ENCODE measurements around the gene APBA1.

APBA1 gene

GRCh38 chr9:69483886-69484422, 188.2 kb downstream of the APBA1 start:
- Histone ChIP-seq H2AFZ (ENCODE audit: low read depth, low read length, severe bottlenecking) (no peak overlapping the region), H3K9ac (ENCODE audit: low read length) (no peak overlapping the region), H3K27me3 (ENCODE audit: low read length) (no peaks in the 10 kb centered on the region), H3F3A (ENCODE audit: insufficient read depth) (no peaks in the 10 kb centered on the region), H3K27ac (ENCODE audit: low read depth, low read length) (no peak overlapping the region), H3K36me3 (ENCODE audit: low read length) (no peaks in the 10 kb centered on the region), H4K20me1 (ENCODE audit: low read depth, low read length) (no peaks in the 10 kb centered on the region), H3K79me2 (ENCODE audit: insufficient read depth, low read length) (no peaks in the 10 kb centered on the region), H3K4me3 (ENCODE audit: insufficient read depth, low read length, poor library complexity, severe bottlenecking) (no peak overlapping the region), H3K9me3 (ENCODE audit: insufficient read depth, low read length) (no peaks in the 10 kb centered on the region), H3K4me2 (ENCODE audit: low read depth, low read length, poor library complexity, severe bottlenecking) (no peak overlapping the region), H3K9me2 (replicated peaks; ENCODE audit: insufficient read depth, low read length) (no peaks in the 10 kb centered on the region)
- no peak for TF ChIP-seq CTCF (IDR thresholded peaks at IDR 0.05; ENCODE audit: insufficient read depth, low read length, poor library complexity, severe bottlenecking)
- TF ChIP-seq EZH2phosphoT487 (conservative IDR thresholded peaks at IDR 0.05; ENCODE audit: low read length) = no peak

GRCh38 chr9:69476797-69477196, 195.4 kb downstream of the APBA1 start:
- H3F3A ChIP-seq (ENCODE audit: insufficient read depth) = no peaks in the 10 kb centered on the region
- H3K27ac ChIP-seq (ENCODE audit: low read depth, low read length) = no peak overlapping the region
- H3K4me3 ChIP-seq (ENCODE audit: insufficient read depth, low read length, poor library complexity, severe bottlenecking) = no peak overlapping the region
- no peaks in the 10 kb centered on the region for H4K20me1 ChIP-seq (ENCODE audit: low read depth, low read length)
- no peaks in the 10 kb centered on the region for H3K27me3 ChIP-seq (ENCODE audit: low read length)
- no peak overlapping the region for H3K4me2 ChIP-seq (ENCODE audit: low read depth, low read length, poor library complexity, severe bottlenecking)
- TF ChIP-seq EZH2phosphoT487 (conservative IDR thresholded peaks at IDR 0.05; ENCODE audit: low read length) (no peak), CTCF (IDR thresholded peaks at IDR 0.05; ENCODE audit: insufficient read depth, low read length, poor library complexity, severe bottlenecking) (no peak)
- H3K9me2 ChIP-seq (replicated peaks; ENCODE audit: insufficient read depth, low read length) = no peaks in the 10 kb centered on the region
- no peak overlapping the region for H3K9ac ChIP-seq (ENCODE audit: low read length)
- no peak overlapping the region for H2AFZ ChIP-seq (ENCODE audit: low read depth, low read length, severe bottlenecking)
- H3K36me3 ChIP-seq (ENCODE audit: low read length) = no peaks in the 10 kb centered on the region
- H3K9me3 ChIP-seq (ENCODE audit: insufficient read depth, low read length) = no peaks in the 10 kb centered on the region
- no peaks in the 10 kb centered on the region for H3K79me2 ChIP-seq (ENCODE audit: insufficient read depth, low read length)

- H3K9me3 ChIP-seq (ENCODE audit: insufficient read depth, low read length) = no peaks in the 10 kb centered on the region
- TF ChIP-seq CTCF (IDR thresholded peaks at IDR 0.05; ENCODE audit: insufficient read depth, low read length, poor library complexity, severe bottlenecking) (no peak), EZH2phosphoT487 (conservative IDR thresholded peaks at IDR 0.05; ENCODE audit: low read length) (no peak)
- H3K27me3 ChIP-seq (ENCODE audit: low read length) = no peaks in the 10 kb centered on the region
- H3K4me3 ChIP-seq (ENCODE audit: insufficient read depth, low read length, poor library complexity, severe bottlenecking) = no peak overlapping the region
- H3K4me2 ChIP-seq (ENCODE audit: low read depth, low read length, poor library complexity, severe bottlenecking) = no peak overlapping the region
- H4K20me1 ChIP-seq (ENCODE audit: low read depth, low read length) = no peaks in the 10 kb centered on the region
- H3K9me2 ChIP-seq (replicated peaks; ENCODE audit: insufficient read depth, low read length) = no peaks in the 10 kb centered on the region
- H3K27ac ChIP-seq (ENCODE audit: low read depth, low read length) = no peak overlapping the region
- H3F3A ChIP-seq (ENCODE audit: insufficient read depth) = no peaks in the 10 kb centered on the region
- H3K9ac ChIP-seq (ENCODE audit: low read length) = no peak overlapping the region
- H3K79me2 ChIP-seq (ENCODE audit: insufficient read depth, low read length) = no peaks in the 10 kb centered on the region
- H2AFZ ChIP-seq (ENCODE audit: low read depth, low read length, severe bottlenecking) = no peak overlapping the region
- H3K36me3 ChIP-seq (ENCODE audit: low read length) = no peaks in the 10 kb centered on the region
These were observed 196.2 kb downstream of the APBA1 start for GRCh38 chr9:69476016-69476415.

All from SU-DHL-6 (cell line).